Caco-2 (cell line): ENCODE data around the gene OPTC. TPM values are rescaled to one million over a fixed set of nuclear protein-coding genes. Genes with fewer than 3 reads are reported as not detected.

ENCODE experiments used
- BruUV-seq: library from RNA; stranded (reverse); fragments of 400-500 nt; replicated peaks from 2 replicates; lab custom pipeline; 2021; lab: Mats Ljungman, UMichigan
- CTCF ChIA-PET: fragments of 300-600 bp; sonication (Branson Sonifier 250); formaldehyde crosslinking; loops from one replicate; lab custom pipeline; 2022; ENCODE audit warnings: antibody characterized with exemption; lab: Charles Lee
- POLR2A ChIA-PET: fragments of 300-600 bp; sonication (Branson Sonifier 250); formaldehyde crosslinking; loops from one replicate; lab custom pipeline; 2022; ENCODE audit warnings: antibody characterized with exemption; lab: Charles Lee
- DNase-seq, 2 experiments: peaks; one replicate each; pipeline versions ENCODE4 v3.0.0 to v3.0.0-alpha.2; 2020 to 2022
- H3K27me3 ChIP-seq: replicated peaks from 2 replicates; pipeline ENCODE4 v1.6.0; 2011; ENCODE audit warnings: low read length; ENCODE audit not compliant: control insufficient read depth, insufficient read depth
- H3K36me3 ChIP-seq: 2 replicates; pipeline ENCODE4 v1.5.1; 2011; ENCODE audit warnings: low read length; ENCODE audit not compliant: control insufficient read depth, insufficient read depth
- H3K4me1 ChIP-seq: fragments of 250-450 bp; sonication (Bioruptor Pico); 2 replicates; pipeline ENCODE4 v1.5.1; 2020; ENCODE audit warnings: mild to moderate bottlenecking
- H3K4me3 ChIP-seq: 2 replicates; pipeline ENCODE4 v1.5.1; 2011; ENCODE audit warnings: low read depth, mild to moderate bottlenecking, control low read depth, low read length
- H3K9me3 ChIP-seq: fragments of 250-450 bp; sonication (Bioruptor Pico); 2 replicates; pipeline ENCODE4 v1.5.1; 2020; ENCODE audit warnings: mild to moderate bottlenecking, moderate library complexity
- H3K27ac Mint-ChIP-seq: one replicate; pipeline ENCODE4 v1.8.0; 2022; ENCODE audit warnings: mixed read lengths; ENCODE audit not compliant: unreplicated experiment
- H3K27me3 Mint-ChIP-seq: one replicate; pipeline ENCODE4 v1.8.0; 2022; ENCODE audit warnings: mixed read lengths; ENCODE audit not compliant: insufficient read depth, unreplicated experiment
- H3K36me3 Mint-ChIP-seq: one replicate; pipeline ENCODE4 v1.8.0; 2022; ENCODE audit warnings: mild to moderate bottlenecking, mixed read lengths; ENCODE audit not compliant: insufficient read depth, unreplicated experiment
- H3K4me1 Mint-ChIP-seq: one replicate; pipeline ENCODE4 v1.8.0; 2022; ENCODE audit warnings: low read depth, mixed read lengths; ENCODE audit not compliant: unreplicated experiment
- H3K4me3 Mint-ChIP-seq: one replicate; pipeline ENCODE4 v1.8.0; 2022; ENCODE audit warnings: mild to moderate bottlenecking, moderate library complexity, mixed read lengths; ENCODE audit not compliant: unreplicated experiment
- H3K9me3 Mint-ChIP-seq: one replicate; pipeline ENCODE4 v1.8.0; 2022; ENCODE audit warnings: mixed read lengths; ENCODE audit not compliant: unreplicated experiment
- CTCF ChIP-seq, 2 experiments: fragments of 200-600 bp in 1 of 2; IDR thresholded peaks; 1 replicate in 1 of 2; 2 replicates in 1 of 2; pipeline versions ENCODE4 v1.5.1 to v1.8.0; 2011 to 2022; ENCODE audit warnings: antibody characterized with exemption in 1 of 2, control low read depth in 1 of 2, inconsistent platforms in 1 of 2, low read depth in 1 of 2, low read length in 1 of 2, mild to moderate bottlenecking in 1 of 2, moderate library complexity in 1 of 2; ENCODE audit not compliant: insufficient read depth in 1 of 2, severe bottlenecking in 1 of 2, unreplicated experiment in 1 of 2
- intact Hi-C: fragments of 100-400 bp; cut with micrococcal nuclease; formaldehyde crosslinking; loops from one replicate; pipeline ENCODE4 v1.10.0; 2022; ENCODE audit not compliant: unreplicated experiment
- total RNA-seq: library from RNA; stranded (reverse); gene quantifications from 2 replicates; pipeline ENCODE4 v1.2.3, GENCODE V29; 2022

OPTC gene
- total RNA-seq, 1 experiment from 2014 or later = not detected

- Mint-ChIP-seq H3K27me3 (no peaks in the 10 kb centered on the region), H3K9me3 (no peaks in the 10 kb centered on the region), H3K4me1 (peaks cover 26% of the 10 kb centered on the region), H3K4me3 (no peak overlapping the region), H3K27ac (no peak overlapping the region), H3K36me3 (no peaks in the 10 kb centered on the region)
- no peak for DNase-seq
- Histone ChIP-seq H3K4me1 (peaks cover 32% of the 10 kb centered on the region), H3K9me3 (no peaks in the 10 kb centered on the region), H3K36me3 (no peaks in the 10 kb centered on the region), H3K27me3 (no peaks in the 10 kb centered on the region), H3K4me3 (no peak overlapping the region)
- BruUV-seq = no TSS peak
- intact Hi-C loops = loop anchor here (10.0 kb wide), 1 partner anchor 86 kb away; no protein-coding TSS in a partner anchor
- ChIA-PET CTCF (interaction anchor here (0.8 kb wide), 1 partner anchor 97 kb away, joined by 5 read pairs; no protein-coding TSS in a partner anchor), POLR2A (interaction anchor here (1.0 kb wide), 1 partner anchor 10 kb away, joined by 4 read pairs; no protein-coding TSS in a partner anchor)
- TF ChIP-seq CTCF (IDR thresholded peaks at IDR 0.05; ENCODE audit: insufficient read depth in 1 of 2, low read depth in 1 of 2, low read length in 1 of 2, severe bottlenecking in 1 of 2, unreplicated experiment in 1 of 2) = no peak
Observed at GRCh38 chr1:203509135-203509534, 15.2 kb downstream of the OPTC start.

- TF ChIP-seq CTCF (IDR thresholded peaks at IDR 0.05; ENCODE audit: insufficient read depth in 1 of 2, low read depth in 1 of 2, low read length in 1 of 2, severe bottlenecking in 1 of 2, unreplicated experiment in 1 of 2) = no peak
- CTCF ChIA-PET = no interaction called here
- no peak overlapping the region for H3K27ac Mint-ChIP-seq
- POLR2A ChIA-PET = no interaction called here
- Histone ChIP-seq H3K9me3 (no peaks in the 10 kb centered on the region), H3K36me3 (no peaks in the 10 kb centered on the region), H3K4me1 (peaks cover 27% of the 10 kb centered on the region), H3K27me3 (no peaks in the 10 kb centered on the region), H3K4me3 (no peak overlapping the region)
- intact Hi-C loops = no loop called here
- DNase-seq = no peak
- no peaks in the 10 kb centered on the region for H3K27me3 Mint-ChIP-seq
- peaks cover 43% of the 10 kb centered on the region for H3K4me1 Mint-ChIP-seq
- BruUV-seq = no TSS peak
- no peaks in the 10 kb centered on the region for H3K36me3 Mint-ChIP-seq
- H3K9me3 Mint-ChIP-seq = no peaks in the 10 kb centered on the region
- no peak overlapping the region for H3K4me3 Mint-ChIP-seq
Observed at GRCh38 chr1:203511513-203511912, 17.6 kb downstream of the OPTC start.

GRCh38 chr1:203511930-203512329 is 18.0 kb downstream of the OPTC start:
- CTCF ChIA-PET = no interaction called here
- BruUV-seq = no TSS peak
- POLR2A ChIA-PET = no interaction called here

More at GRCh38 chr1:203511930-203512329, 18.0 kb downstream of the OPTC start:
- H3K27me3 ChIP-seq = no peaks in the 10 kb centered on the region
- H3K9me3 ChIP-seq = no peaks in the 10 kb centered on the region
- no peak overlapping the region for H3K4me3 ChIP-seq
- H3K27me3 Mint-ChIP-seq = no peaks in the 10 kb centered on the region
- peaks cover 27% of the 10 kb centered on the region for H3K4me1 ChIP-seq
- H3K9me3 Mint-ChIP-seq = no peaks in the 10 kb centered on the region
- no peak for DNase-seq
- no peaks in the 10 kb centered on the region for H3K36me3 Mint-ChIP-seq
- peaks cover 44% of the 10 kb centered on the region for H3K4me1 Mint-ChIP-seq
- no peak for TF ChIP-seq CTCF (IDR thresholded peaks at IDR 0.05; ENCODE audit: insufficient read depth in 1 of 2, low read depth in 1 of 2, low read length in 1 of 2, severe bottlenecking in 1 of 2, unreplicated experiment in 1 of 2)
- intact Hi-C loops = loop anchor here (2.0 kb wide), 1 partner anchor 25 kb away; no protein-coding TSS in a partner anchor
- no peak overlapping the region for H3K4me3 Mint-ChIP-seq
- peak overlapping the region; percentile 94 for H3K27ac Mint-ChIP-seq
- H3K36me3 ChIP-seq = no peaks in the 10 kb centered on the region
